GM19324 (cell line): ENCODE data around the gene EVA1C.
"Not testable (repeated sequence)": the region's sequence is repeated elsewhere in the genome, so short reads cannot be mapped to it uniquely, and the experiment has no call there.

Source experiments
- ATAC-seq: cut with Tn5 transposase; IDR thresholded peaks from one replicate; pipeline ENCODE4 v1.9.1; 2021; ENCODE audit warnings: mild to moderate bottlenecking, moderate library complexity; ENCODE audit not compliant: unreplicated experiment, low FRiP score

EVA1C gene

DNA sequence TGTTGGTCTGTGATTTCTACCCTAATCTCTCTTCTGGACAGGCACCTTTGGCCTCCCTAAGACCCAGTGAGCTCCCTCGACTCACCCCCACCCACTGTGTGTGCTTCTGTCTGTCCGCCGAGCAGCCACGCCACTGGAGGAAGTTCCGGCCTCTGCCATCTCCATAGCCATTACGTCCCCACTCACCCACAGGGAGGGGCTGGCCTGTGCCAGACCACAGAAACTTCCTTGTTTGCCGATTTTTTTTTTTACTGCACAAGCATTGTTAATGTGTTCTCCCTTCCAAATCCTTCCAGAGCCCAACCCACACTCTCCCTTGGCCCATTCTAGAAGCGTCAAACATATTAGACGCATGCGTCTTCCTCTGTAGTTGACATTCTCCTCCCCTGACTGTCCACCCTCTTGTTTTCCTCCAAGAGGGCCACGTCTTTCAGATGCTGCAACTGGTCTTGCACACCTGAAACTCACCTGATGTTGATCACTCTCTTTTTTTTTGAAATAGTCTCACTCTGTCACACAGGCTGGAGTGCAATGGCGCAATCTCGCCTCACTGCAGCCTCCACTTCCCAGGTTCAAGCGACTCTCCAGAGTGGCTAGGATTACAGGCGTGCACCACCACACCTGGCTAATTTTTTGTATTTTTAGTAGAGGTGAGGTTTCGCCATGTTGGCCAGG is 72.3 kb downstream of the EVA1C start:
- no peak for ATAC-seq

DNA sequence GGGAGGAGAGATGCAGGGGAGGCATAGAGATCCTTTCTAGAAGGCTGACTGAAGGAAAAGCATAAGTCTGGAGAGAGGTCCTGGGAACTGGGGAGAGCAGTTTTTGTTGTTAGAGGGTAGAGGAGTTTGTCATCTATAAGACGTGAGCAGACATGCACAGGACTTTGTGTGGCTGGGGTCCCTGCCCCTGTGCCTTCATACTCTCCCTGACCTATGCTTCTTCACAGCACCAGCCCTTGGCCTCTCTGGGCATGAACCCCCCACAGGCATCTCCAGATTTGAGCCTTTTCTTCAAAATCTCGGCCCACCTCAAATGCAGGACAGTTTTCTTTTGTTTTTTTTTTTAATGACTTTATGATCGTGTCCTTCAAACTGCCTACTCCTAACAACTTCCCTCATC is 79.9 kb downstream of the EVA1C start:
- ATAC-seq, result no peak

DNA sequence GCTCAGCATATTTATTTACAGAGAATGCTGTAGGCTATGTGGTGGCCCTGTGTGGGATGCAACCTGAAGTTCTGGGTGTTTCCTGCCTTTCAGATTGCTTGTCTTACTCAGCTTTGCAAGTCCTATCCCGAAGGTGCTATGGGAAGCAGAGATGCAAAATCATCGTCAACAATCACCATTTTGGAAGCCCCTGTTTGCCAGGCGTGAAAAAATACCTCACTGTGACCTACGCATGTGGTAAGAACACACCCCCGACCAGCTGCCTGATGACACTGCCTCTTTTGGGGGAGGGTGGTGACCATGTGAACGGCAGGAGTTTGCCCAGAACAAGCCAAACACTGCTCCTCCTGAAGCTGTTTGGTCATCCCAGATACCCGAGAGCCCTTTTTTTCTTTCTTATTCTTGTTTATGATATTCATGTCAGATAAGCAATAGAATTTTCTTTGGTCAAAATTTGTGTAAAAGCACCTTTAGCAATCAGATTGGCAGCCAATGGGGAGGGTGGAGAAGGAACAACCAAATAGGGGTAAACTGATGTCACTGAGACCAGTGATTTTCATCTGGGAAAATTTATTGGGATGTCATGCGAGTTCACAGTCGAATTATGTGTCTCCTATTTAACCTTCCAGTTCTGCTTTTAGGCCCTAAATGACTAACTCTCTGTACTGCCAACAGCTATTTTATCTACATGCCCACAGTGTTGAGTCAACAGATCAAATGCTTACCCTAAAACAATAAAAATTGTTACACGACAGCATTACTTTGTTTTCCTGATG is 82.6 kb downstream of the EVA1C start:
- no peak for ATAC-seq

DNA sequence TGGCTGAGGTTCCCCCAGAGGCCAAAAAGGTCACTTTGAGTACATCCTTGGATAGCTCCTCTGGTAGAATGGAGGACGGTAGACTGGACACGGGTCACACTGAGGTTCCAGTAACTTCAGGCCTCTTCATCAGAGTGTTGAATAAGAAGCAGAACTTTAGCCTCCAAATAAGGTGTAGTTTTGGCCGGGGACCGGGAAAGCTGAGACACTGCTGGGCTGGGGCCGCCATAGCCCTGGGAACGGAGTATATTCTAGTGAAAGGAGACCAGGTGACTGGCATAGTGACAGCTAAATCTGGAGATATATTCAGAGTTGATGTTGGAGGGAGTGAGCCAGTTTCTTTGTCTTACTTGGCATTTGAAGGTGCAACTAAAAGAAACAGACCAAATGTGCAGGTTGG is 84.1 kb downstream of the EVA1C start:
- ATAC-seq, result no peak

DNA sequence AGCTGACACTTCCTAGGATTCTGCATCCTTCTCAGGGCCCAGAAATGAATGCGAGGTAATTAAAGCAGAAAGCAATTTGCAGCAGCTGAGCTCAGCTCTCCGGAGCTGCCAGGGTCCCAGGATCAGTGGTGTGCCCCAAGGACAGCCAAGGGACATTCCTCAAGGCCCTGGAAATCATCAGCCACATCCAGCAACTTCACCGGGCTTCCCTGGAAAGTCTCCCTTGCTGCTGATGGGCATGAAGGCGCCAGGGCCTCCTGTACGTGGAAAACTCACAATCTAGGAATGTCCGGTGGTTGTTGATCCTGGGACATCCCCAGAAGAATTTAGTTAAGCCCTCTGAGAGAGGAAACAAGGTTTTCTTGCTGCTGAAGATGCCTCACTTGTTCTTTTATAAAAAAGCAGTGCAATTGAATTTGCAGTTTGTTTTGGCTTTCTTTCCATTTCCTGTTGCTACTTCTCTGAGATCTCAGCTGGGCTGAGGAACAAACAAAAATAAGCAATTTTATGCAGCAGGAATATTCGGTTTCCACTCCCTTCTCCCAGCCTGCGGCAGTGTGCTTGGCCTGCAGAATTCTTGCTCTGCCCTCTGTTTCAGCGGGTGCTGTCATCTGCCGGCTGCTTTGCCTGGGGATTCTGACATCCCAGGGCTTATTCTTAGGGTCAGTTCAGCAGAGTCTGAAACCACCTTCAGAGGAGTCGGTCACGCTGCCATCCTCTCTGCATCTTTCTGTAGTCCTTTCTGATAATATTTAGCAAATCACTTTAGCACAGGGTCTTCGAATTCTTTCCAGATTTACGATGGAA is 86.9 kb downstream of the EVA1C start:
- no peak for ATAC-seq

DNA sequence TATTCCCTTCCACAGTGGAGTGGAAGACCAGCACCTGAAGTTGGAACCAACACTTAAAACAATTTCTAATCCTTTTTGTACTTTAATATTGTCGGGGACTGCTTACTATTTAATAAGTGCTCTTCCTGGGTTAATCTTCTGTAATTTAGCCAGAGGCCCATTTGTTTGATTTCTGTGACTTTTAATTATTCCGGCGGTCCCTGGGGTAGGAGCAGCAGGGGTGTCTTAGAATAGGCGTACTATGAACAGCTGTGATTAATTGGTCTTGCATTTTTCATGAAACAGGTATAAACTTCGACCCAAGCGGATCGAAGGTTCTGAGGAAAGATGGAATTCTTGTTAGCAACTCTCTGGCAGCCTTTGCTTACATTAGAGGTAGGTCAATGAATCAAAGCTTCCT is 91.1 kb downstream of the EVA1C start:
- not testable (repeated sequence) for ATAC-seq

DNA sequence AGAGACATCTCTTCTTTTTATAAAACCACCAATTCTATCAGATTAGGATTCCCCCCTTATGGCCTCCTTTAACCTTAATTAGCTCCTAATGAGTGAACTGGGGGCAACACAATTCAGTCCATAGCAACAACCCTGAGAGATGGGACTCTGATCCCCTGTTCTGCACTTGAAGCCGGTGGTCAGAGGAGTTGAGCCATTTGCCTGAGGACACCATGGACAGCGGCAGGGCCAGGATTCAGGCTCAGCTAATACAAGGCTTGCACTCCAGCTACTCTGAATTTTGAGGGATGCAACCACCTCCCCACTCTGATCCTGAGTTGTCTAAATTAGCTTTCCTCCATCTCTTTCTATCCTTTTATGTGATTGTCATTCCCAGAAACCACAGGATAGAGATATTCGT is 93.3 kb downstream of the EVA1C start:
- ATAC-seq, result not testable (repeated sequence)

DNA sequence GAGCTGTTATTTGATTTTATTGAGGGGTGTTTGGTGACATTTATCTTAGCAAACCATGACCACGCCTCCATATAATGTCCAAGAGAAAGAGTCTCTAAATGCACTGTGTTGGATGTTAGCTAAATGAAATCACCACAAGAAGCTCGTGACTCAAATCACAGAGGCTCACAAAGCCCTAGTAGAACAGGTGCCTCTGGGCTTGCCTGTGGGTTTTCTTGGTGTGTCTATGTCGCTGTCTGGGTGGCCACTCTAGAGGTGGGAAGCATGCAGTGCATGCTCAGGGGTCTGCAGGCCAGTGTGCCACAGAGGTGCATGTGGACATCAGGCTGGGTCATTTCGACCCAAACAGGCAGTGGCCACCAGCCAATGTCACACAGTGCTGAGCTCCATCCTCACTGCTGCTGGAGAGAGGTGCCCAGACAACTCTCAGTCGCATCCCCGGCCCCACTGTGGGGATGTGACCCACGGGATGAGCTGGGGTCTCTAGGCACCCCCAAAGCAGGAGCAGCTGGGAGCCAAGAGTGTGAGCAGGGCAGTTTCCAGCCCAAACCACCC is 94.0 kb downstream of the EVA1C start:
- ATAC-seq, result not testable (repeated sequence)

DNA sequence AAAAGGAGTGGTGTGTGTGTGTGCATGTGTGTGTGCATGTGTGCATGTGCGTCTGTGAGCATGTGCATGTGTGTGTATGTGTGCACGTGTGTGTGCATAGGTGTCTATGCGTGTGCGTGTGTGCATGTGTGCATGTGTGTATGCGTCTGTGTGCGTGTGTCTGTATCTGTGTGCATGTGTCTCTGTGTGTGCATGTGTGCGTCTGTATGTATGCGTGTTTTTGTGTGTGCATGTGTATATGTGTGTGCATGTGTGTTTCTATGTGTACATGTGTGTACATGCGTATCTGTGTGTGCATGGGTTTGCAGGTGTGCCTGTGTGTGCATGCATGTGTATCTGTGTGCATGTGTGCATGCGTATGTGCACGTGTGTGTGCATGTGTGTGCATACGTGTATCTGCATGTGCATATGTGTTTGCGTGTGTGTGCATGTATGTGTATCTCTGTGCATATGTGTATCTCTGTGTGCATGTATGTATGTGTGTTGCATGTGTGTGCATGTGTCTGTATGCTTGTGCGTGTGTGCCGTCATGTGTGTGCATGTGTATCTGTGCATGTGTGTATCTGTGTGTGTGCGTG is 94.9 kb downstream of the EVA1C start:
- no peak for ATAC-seq

DNA sequence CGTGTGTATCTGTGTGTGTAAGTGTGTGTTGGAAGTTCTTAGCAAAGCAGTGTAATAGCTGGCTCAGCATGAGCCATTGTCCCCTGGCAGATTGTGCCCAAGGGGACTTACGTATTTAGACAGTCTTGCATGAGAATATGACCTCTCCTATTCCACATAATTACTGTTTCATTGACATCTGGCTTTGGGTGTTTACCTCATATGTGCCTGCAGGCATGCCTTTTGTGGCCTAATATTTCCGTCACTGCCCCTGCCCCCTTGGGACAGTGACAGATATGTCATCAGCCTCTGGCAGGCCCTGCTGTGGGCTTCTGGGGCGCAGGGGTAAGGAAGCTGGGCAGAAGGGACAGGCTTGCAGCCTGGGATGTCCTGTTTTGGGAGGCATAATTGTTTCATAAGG is 95.5 kb downstream of the EVA1C start:
- ATAC-seq, result not testable (repeated sequence)

DNA sequence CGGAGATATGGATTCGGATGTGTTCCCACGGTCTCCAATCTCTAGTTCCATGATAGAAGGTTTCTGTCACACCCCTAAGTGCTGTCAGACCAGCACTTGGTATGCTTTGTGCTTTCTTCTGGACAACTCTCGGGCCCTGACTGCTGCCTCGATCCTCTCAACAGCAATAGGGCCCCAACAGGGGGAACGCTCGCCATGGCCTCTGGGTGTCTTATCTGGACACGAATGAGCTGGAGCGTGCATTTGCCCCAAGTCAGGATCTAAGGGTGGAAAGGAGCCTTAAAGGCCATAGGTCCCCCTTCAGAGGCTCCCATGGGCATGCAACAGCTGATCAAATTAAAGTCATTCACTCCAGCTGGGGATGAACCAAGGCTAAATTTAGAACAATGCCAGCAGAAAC is 96.1 kb downstream of the EVA1C start:
- ATAC-seq, result no peak

DNA sequence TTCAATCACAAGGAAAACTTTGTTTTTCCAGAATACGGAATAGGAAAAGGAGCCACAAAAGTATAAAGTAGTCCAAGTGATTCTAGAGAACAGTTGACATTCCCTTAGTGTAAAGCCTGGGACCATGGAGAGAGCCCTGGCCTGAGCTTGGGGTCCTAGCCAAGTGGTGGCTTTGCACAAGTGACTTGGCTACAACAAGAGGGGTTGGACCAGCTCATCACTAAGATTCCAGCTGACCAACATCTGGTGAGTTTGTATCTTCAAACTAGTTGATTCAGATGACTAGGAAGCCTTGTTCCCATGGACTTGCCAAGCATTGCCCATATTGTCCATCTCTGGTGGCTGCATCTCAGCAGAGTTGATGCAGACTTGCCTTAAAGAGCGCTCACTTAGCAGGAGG is 96.5 kb downstream of the EVA1C start:
- not testable (repeated sequence) for ATAC-seq

DNA sequence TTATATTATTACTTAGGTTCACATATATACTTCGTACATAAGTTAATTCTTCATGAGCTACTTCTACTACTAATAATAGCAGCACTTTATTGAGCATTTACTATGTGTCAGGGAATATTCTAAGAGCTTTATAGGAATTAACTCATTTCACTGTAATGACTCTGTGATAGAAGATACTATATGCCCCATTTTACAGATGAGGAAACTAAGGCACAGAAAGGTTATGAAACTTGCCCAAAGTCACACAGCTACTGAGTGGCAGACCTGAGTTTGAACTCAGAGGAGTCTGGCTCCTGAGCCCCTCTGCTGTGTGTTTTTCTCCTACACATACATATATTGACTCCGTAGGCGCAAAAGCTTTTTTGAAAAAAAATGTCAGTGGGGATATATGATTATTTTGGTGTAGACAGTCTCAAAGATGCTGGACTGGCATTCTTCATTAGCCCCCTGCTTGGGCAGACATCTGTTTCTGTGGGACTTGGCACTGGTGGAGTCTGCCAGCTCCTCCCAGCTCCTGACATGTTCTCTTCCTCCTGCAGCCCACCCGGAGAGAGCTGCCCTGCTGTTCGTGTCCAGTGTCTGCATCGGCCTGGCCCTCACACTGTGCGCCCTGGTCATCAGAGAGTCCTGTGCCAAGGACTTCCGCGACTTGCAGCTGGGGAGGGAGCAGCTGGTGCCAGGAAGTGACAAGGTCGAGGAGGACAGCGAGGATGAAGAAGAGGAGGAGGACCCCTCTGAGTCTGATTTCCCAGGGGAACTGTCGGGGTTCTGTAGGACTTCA is 102.0 kb downstream of the EVA1C start:
- no peak for ATAC-seq

DNA sequence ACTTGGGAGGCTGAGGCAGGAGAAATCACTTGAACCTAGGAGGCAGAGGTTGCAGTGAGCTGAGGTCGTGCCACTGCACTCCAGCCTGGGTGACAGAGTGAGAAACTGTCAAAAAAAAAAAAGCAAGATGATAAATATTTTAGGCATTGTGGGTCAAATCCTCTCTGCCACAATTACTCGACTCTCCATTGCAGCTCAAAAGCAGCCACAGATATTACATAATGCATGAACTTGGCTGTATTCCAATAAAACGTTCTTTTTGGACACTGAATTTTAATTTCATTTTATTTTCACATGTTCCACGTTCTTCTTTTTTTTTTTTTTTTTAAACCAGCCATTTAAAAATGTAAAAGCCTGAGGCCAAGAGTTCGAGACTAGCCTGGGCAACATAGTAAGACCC is 103.4 kb downstream of the EVA1C start:
- ATAC-seq, result no peak

DNA sequence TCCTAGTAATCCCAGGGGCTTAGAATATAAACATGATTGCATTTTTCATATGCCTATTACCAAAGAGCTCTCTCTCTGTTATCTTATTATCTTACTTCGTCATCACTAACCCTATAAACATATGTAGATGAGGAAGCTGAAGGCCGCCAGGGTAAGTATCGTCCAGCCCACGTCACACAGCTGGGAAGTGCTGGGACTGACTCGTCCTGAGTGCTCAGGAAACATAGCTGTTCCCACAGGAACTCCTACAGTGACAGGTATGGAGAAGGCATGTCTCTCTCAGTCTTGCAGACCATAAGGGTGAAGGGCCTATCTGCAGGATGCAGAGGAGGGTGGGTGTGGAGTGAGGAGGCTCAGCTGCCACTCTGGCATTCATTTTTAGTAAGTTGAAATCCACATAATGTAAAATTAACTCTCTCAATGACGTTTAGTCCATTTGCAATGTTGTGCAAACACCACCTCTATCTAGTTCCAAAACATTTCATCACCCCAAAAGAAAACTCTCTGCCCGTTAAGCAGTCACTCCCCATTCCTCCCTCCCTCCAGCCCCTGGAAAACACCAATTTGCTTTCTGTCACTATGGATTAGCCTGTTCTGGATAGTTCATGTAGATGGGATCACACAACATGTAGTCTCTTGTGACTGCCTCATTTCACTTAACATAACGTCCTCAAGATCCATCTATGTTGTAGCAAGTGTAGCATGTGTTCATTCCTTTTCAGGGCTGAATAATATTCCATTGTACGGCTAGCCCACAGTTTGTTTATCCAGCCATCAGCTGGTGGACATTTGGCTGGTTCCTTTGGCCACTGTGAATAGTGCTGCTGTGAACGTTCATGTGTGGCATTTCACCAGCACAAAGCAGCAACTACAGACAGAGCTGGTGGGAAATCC is 104.5 kb downstream of the EVA1C start:
- ATAC-seq, result no peak

DNA sequence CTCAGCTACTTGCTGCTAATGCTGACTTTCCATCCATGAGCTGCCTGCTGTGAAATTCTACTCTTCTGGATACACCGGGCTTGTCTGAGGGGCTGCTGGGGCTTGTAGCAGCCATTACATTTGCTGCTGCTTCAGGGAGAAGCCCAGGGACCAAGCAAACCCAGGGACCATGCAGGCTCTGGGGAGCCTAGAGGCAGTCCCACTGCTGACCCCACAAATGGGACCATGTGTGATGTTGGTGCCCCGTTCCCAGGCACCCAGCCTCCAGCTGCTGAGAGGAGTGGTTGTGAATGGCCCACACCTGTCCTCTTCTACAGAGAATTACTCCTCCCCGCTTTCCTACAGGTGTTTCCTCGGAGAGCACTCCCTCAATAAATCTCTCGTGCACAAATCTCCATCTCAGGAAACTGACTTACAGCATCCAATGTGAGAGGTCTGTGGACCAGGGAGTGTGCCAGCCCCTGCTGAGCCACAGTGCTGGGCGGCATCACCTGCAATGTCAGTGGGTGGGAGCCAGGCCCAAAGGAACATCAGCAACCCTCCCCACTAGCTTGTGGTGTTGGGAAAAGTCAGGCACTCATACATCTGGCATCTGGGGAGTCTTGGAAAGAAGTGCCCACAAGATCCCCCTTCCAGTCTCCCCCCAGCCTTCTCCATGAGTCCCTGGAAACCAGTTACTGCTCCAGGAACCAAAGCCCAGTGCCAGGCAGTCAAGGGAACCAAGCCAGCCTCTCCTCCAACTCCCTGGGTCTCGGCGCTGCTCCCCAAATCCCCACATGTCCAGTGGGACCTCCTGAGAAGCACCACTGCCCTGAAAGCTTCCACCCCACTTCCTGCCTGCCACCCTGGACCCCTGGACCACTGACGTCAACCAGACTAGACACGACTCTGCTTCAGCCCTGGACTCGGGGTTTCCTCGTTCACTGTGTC is 107.7 kb downstream of the EVA1C start:
- no peak for ATAC-seq

DNA sequence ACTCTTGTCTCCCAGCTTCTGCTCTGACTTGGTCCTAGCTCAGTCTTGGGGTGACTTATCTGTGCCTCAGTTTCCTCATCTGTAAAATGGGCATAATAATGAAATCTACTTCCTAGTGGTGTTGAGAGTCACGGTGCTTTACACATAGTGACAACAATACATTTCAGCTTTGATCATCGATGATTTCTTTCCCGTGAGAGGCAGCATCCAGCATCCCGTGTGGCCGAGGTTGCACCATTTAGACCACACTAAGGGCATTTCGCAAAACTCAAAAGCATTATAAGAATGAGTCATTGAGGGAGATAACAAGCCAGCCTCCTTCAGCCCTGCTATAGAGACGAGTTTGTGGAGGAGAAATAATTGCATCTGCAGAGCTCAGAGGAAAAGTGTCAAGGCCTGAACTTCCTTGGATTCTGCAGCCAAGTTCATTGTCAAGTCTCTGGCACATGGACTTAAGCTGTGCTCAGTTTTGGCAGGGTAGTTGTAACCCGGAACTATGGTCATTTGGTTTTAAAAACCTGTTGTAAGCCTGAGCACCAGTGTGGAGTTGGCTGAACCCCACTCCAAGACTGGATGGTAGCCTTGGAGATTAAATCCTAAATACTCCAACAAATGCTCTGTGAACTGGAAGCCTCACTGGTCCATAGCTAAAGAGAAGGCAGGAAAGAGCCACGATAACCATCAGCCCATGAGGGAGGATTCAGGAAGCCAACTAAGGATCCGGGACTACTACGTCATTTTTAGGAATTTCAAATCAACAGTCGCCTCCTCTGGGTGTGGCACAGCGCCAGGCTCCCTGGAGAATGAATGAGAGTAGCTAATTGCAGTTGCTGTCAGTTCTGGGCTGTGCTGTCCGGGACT is 108.6 kb downstream of the EVA1C start:
- no peak for ATAC-seq
